NCI-H345 treated with DMSO at 0.1 percent for 48 hours (cell line): ENCODE results near the gene FHAD1.
"Not testable (repeated sequence)": the region's sequence is repeated elsewhere in the genome, so short reads cannot be mapped to it uniquely, and the experiment has no call there.

ENCODE experiments used
- DNase-seq: peaks from one replicate; lab custom pipeline; 2025; ENCODE audit not compliant: unreplicated experiment; lab: John Stamatoyannopoulos, UW

The FHAD1 gene

DNA sequence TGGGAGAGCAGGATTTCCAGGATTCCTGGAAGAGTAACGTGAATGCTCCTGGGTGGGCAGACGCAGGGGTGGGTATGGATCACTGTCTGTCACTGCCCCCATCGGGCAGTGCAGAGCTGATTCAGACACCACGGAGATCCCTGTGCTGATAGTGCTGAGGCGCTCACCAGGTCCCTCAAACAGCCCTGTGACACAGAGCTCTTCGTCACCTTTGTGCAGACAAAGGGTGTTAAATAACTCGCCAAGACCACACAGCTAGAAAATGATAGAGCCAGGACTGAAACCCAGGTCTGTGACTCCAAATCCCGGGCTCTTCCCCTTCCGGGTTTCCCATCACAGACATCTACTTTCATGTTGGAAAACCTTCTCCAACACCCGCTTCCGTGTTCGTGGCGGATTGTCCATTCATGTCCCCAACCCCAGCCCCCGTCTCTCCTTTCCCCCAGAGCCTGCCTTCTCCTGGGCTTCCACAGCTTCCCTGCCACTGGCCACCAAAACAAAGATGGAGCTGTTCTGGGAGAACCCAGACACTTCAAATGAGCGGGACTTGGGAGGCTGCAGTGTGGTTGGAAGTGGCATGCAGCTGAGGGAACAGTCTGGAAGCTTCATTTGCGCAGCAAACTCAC is 165.3 kb downstream of the FHAD1 start:
- no peak for DNase-seq

DNA sequence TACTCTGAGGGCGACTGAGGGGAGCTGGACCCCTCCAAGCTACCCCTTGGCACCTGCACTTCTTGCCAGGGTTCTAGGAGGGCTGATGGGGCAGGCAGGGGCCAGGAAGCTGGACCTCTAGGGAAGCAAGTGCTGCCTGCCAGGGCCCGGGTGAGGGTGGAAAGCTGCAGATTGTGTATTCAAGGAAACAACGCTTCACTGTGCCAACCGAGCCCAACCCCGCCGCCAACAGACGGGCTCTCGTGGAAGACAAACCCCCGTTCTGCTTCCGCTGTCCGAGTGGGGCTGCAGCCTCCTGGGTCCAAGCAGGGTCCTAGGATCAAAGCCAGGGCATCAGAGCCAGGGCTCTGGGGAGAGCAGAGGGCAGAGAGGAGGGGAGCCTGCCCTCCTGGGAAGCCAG is 165.8 kb downstream of the FHAD1 start:
- DNase-seq, result no peak

DNA sequence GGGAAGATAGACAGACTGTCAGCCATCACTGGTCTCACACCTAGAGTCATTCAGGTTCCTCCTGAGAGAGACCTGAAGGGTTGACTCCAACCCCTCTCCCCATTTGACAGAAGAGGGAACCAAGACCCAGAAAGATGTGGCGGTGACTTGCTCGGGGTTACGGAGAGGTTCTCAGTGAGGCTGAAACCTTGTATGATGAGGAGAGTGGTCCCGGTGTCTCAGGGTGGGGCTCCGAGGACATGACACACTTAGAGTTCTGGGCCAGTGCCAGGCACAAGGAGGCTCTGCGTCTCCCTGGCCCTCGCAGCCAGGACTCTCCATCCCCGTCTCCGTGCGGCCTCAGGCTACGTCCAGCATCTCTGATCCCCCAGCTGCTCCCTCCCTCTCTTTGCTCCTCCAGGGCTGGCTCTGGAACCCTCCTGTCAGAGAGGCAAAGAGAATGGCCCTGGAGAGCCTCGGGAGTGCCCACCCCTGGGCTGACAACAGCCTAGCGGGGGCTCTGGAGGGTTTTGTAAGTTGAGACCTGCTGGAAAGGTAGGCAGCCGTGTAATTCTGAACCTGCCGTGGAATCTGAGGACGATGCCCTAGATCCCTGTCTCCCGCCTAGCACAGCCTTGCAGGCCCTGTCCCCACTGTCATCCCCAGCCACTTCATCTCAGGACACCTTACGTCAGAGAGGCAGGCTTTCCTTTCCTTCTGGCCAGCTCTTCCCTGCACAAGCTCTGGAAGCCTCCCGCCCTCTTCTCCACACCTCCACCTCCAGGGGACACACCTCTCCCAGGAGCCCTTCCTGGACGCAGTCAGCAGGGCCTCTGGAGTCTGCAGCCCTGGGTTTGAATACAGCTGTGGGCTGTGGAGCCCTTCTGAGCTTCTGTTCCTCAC is 166.8 kb downstream of the FHAD1 start:
- no peak for DNase-seq

DNA sequence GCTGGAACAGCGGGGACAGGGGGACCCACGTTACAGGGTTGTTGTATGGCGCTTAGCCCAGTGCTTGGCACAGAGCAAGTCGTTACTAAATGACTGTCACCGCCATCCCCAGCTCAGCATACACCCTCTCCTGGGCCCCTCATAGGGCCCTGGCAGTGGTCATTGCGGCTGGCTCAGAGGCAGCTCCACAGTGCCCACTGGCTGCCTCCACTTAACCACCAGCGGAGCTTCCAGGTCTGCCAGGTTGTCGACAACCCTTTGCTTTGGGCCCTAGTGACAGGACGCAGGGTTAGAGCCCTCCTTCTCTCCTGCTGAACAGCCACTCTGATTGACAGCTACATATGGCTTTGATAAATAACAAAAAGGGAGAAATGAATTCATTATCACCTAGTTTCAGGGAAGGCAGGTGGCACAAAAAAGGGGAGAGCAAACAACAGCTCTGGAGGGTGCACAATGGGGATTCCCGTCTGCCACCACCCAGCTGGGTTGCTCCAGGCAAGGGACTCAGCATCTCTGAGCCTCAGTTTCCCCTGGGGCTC is 167.5 kb downstream of the FHAD1 start:
- DNase-seq, result no peak

DNA sequence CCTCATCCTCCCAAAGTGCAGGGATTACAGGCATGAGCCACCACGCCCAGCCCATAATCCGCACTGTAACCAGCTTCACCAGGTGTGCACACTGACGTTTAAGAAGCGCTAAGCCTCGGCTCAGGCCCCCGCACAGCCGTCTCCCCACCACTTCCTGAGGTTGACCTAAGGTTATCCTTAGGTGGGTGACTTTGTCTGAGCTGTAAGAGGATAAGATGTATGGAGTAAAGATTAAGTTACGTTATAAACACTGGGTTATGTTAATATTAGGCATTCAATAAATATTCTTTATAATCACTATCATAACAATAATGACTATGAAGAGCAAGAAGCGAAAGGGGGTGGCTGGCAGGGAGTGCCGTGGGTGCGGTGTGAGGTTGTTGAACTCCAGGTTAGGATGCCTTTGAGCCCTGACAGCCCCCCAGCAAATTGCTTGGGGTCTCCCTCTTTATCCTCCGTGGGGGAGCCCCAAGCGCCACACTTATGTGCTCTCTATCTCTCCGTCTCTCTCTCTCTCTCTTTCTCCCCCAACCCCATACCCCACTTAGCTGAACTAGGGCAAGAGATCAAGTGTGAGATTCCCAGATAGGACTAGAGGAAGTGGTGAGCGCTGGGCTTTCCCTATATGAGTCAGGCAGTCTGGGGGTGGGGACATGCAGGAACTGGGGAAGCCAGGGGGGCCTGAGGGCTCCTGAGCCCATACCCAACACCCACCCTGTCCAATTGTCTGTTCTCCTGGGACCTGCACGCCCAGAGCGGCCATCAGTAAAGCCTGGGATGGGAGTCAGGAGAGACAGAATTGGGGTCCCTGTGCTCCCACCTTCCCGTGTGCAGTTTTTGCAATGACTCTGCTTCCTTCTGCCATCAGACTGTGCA is 170.3 kb downstream of the FHAD1 start:
- DNase-seq, result no peak

DNA sequence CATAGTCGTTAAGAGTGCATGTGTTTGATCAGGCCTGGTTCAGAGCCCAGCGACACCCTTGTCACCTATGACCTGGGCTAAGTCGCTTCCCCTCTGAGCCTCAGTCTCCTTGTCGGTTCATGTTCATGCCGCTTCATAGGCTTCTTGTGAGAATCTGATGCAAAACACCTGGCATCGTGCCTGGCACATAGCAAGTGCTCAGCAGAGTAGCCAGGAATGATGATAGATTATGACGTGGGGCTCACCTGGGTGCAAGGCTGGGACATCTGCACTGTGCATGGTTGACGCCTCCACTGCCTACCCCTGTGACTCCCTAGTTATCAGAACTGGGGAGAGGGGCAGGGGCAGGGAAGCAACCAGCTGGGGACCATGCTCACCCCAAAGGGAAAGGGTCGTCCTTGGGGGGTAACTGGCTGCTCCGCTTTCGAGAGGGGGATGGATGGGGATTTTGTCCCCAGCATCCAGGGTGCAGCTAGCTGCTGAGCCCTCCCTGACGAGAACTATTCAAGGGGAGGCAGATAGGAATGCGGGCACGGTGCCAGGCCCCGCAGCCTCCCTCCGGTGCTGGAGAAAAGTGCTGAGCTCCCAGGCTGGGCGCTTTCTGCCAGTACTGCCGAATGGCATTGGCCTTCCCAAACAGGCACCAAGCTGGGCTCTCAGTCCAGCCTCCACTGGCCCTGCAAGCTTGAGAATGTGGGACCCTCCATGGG is 171.9 kb downstream of the FHAD1 start:
- DNase-seq, result peak; percentile 44

DNA sequence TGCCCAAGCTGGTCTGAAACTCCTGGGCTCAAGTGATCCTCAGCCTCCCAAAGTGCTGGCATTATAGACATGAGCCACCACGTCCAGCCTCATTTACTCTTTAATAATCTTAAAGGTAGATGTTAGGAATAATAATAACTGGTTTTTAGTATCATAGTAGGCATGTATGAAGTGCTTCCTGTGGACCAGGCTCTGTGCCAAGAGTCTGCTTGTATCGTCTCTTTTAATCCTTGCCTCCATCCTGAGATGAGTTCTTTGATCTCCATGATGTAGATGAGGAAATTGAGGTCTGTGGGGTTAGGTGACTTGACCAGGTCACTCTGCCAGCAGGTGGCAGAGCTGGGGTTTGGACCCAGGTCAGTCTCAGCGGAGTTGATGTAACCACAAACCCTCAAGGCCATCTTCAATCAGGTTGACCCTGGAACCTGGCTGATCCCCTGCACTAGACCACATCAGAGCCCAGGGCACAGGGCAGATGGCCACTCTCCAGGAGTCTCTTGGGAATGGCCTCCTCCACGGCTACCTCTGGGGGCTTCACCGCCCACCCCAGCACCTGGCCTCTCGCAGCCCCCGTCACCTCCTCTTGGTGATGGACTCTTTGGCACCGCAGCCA is 173.9 kb downstream of the FHAD1 start:
- DNase-seq, result no peak

DNA sequence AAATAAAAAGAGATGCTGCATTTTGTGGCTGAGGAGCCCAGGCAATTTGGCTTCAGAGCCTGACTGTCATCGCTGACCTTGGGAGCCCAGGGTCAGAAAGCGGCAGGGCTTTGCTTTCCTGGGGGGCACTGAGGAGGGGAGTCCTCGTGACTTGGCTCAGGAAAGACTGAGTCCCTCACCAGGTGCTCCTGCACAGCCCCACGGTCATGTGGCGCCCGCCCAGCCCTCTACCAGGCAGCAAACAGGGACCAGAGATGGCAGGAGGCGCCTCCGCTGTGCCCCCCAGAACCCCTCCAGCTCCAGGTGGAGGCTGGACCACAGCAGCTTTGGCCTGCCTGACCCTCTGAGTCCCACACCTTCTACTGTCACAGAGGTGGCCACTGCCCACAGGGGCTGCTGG is 175.8 kb downstream of the FHAD1 start:
- DNase-seq, result no peak

DNA sequence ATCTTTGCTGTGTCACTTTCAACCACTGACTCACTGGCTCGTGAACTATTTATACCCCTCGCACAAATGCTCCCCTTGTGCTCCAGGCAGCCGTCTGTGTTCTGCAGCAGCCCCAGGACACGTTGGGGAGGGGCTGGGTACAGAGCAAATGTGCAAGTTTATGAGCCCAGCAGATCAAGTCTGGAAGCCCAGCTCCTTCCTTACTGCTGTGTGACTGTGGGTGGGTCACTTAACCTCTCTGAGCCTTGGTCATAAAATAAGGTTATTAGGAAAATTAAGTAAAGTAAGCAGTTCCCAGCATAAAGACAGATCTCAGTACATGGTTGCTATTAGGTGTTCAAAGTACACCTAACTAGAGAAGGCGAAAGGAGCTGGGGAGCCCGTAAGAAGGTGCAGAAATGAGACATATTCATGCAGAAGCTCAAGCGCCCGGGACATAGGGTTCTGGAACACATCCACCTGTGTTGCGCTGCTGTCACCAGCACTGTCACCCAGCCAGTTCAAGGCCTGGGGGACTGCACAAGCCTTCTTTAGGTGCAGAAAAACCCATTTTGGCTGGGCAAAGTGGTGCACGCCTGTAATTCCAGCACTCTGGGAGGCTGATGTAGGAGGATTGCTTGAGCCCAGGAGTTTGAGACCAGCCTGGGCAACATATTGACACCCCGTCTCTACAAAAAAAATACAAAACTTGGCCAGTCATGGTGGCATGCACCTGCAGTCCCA is 176.5 kb downstream of the FHAD1 start:
- no peak for DNase-seq

DNA sequence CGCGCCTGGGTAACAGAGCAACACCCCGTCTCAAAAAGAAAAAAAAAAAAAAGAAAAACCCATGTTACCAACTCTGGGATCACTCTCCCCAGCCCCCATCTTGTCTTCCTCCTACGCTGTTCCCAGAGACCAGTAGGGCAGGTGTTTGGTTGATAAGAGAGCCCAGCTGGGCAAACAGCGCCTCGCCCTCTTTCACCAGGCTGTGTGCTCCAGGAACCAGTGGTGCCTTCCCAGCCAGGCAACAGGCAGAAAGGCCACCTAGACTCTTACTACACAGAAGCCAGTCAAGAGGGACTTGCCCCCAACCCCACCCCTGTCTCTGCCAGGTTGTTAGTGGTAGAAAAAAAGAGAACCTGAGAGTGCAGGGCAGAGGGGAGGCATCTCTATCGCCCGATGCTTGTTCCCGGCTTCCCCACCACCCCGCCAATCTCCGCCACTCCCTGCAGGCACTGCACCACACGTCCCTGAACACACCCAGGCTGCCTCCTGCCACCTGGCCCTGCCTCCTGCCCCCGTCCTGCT is 177.2 kb downstream of the FHAD1 start:
- DNase-seq, result peak; percentile 95

DNA sequence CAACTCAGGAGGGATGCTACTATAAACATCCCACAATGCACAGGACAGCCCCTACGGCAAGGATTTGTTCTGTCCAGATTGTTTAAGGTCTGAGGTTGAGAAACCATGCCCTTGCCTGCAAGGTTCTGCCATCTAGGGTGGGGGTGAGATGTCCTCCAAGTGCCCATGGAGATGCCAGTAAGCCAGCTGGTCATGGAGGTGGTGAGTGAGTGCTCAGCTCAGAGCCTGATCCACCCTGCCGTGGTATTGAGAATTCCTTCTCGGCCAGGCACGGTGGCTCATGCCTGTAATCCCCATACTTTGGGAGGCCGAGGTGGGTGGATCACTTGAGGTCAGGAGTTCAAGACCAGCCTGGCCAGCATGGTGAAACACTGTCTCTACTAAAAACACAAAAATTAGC is 178.0 kb downstream of the FHAD1 start:
- no peak for DNase-seq

DNA sequence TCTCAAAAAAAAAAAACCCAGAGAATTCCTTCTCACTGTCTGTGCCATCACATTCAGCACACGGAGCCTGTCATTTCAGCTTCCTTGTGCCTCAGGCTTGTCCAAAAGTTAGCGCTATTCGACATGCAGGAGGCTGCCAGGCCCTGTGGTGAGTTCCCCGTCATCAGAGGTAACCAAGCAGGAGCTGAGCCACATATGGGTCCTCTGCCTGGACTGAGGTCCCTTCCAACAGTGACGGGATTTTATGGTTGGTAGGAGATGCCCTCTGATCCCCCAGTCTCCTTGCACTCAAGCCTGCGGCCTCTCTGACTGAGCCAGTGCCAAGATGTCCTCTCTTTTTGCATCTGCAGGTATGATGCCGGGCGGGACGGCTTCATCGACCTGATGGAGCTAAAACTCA is 178.5 kb downstream of the FHAD1 start:
- no peak for DNase-seq

DNA sequence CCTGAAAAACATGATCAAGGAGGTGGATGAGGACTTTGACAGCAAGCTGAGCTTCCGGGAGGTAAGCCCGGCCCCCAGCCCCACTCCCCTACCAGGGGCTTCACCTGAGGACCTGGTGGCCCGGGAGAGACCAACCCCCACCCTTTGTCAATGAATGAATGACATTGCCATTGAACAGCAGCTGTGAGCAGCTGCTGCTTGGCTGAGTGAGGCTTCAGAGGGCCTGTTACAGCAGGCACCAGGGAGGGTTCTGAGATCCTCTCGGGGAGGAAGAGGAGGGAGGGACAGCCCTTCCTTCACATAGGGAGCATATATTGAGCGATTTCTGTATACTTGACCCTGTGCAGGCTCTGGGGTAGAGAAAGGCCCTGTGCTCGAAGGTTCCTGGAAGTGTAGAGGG is 178.9 kb downstream of the FHAD1 start:
- no peak for DNase-seq

DNA sequence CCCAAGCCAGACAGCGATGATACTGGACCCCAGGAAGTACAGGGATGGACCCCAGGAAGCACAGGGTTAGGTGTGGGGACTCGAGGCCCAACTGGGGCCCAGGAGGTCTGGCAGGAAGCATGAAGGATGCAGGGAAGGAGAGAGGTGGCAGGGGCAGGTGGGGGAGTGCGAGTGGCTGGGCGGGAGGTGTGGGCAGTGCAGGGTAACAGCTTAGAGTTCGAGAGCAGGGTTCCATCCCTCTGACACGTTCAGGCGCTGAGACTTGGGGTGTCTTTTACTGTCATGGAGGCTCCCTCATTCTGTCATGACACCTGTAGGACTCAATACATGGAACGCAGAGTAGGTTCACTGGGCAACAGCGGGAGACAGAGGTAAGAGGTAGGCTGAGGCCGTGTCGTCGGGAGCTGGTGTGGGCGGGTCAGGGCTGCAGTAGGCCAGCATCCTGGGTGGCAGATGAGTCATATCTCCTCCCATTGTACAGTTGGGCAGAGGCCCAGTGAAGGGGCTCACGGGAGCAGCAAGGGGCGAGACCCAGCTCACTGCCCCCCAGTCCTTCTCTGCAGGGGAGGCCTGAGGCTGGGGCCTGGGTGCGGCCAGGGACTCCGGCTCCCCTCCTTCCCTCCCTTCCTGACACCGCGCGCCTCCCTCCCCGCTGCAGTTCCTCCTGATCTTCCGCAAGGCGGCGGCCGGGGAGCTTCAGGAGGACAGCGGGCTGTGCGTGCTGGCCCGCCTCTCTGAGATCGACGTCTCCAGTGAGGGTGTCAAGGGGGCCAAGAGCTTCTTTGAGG is 179.7 kb downstream of the FHAD1 start:
- DNase-seq, result no peak

DNA sequence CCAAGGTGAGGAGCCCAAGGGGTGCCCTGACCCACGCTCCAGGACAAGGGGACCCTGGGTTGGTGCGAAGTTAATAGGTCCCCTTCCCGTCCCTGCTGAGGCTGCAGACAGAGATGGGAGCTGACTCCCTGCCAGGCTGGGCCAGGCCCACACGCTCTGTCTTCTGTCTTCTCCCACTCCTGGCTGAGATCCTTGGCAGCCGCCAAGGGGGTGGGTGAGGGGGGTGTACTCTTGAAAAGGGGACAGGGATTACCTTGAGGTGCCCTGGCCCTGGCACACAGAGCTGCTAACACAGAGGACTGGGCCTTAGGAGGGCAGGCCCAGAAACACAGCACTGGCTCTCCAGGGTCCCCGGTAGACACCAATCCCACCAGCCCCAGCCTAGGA is 180.2 kb downstream of the FHAD1 start:
- DNase-seq, result no peak

DNA sequence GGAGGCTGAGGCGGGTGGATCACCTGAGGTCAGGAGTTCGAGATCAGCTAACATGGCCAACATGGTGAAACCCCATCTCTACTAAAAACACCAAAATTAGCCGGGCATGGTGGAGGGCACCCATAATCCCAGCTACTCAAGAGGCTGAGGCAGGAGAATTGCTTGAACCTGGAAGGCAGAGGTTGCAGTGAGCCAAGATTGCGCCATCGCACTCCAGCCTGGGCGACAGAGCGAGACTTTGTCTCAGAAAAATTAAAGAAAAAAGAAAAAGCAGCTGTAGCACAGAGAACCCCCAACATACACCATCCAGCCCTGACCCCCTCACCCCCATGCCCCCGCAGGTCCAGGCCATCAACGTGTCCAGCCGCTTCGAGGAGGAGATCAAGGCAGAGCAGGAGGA is 181.2 kb downstream of the FHAD1 start:
- DNase-seq, result not testable (repeated sequence)

DNA sequence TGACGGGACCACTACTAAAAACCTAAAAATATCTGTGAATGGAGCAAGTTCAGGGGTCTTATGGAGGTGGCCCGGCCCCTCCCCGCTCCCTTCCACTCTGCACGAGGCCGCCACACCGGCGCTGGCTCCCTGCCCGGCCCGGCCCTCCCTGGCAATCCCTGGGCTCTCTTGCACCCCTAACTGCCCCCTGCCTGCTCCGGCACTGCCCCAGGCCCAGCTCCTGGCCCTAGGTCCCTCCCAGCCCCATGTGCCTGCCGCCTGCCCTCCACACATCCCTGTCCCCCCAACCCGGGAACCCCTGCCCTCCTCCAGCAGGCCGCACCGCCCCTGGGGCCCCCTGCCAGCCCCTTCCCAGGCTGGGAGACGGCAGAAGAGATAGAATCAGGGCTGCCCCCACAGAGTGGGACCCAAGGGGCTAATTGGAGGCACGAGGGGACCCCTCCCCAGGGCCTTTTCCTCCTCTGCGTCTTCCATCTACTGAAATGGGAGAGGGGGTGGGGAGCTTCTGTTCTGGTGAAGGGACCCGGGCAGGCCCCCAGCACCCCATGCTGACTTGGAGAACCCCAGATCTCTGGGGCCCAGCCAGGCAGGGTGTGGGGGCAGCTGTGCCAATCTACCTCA is 181.9 kb downstream of the FHAD1 start:
- DNase-seq, result no peak

DNA sequence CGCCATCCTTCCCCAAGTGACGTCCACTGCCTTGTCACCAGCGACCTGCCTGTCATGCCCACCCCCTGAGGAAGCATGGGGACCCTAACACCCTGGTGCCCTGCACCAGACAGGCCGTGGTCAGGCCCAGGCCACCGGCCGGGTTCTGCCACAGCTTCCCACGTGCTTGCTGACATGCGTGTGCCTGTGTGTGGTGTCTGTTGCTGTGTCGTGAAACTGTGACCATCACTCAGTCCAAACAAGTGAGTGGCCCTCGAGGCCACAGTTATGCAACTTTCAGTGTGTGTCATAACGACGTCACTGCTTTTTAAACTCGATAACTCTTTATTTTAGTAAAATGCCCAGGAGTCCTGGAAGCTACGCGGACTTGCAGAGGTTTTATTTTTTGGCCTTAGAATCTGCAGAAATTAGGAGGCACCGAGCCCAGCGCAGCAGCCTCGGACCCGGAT is 182.7 kb downstream of the FHAD1 start:
- no peak for DNase-seq
